Skeletal muscle satellite cell (primary cell): ENCODE data around the gene CILP. TPM values are rescaled to one million over a fixed set of nuclear protein-coding genes. Genes with fewer than 3 reads are reported as not detected.

ENCODE experiments used
- H3K27me3 ChIP-seq: 2 replicates; pipeline ENCODE4 v1.7.0; 2013; ENCODE audit warnings: low read length; ENCODE audit not compliant: control insufficient read depth, insufficient read depth
- H3K36me3 ChIP-seq: 2 replicates; pipeline ENCODE4 v1.7.0; 2013; ENCODE audit warnings: mild to moderate bottlenecking, control low read depth, low read length; ENCODE audit not compliant: insufficient read depth
- H3K4me1 ChIP-seq: 2 replicates; pipeline ENCODE4 v1.7.0; 2013; ENCODE audit warnings: low read length; ENCODE audit not compliant: control insufficient read depth, insufficient read depth
- H3K4me2 ChIP-seq: 2 replicates; pipeline ENCODE4 v1.7.0; 2013; ENCODE audit warnings: mild to moderate bottlenecking, low read length
- H3K4me3 ChIP-seq: 2 replicates; pipeline ENCODE4 v1.7.0; 2013; ENCODE audit warnings: low read length
- H3K9ac ChIP-seq: 2 replicates; pipeline ENCODE4 v1.7.0; 2013; ENCODE audit warnings: mild to moderate bottlenecking, low read depth, low read length, moderate library complexity
- H3K9me3 ChIP-seq: replicated peaks from 2 replicates; pipeline ENCODE4 v1.7.0; 2013; ENCODE audit warnings: mild to moderate bottlenecking, control low read depth, low read length
- total RNA-seq: library from RNA; depleted of rRNA; stranded (reverse); fragments of >200 nt; gene quantifications from 2 replicates; pipeline ENCODE4 v1.2.3, GENCODE V29; 2012; rRNA removed

The CILP gene, protein sequence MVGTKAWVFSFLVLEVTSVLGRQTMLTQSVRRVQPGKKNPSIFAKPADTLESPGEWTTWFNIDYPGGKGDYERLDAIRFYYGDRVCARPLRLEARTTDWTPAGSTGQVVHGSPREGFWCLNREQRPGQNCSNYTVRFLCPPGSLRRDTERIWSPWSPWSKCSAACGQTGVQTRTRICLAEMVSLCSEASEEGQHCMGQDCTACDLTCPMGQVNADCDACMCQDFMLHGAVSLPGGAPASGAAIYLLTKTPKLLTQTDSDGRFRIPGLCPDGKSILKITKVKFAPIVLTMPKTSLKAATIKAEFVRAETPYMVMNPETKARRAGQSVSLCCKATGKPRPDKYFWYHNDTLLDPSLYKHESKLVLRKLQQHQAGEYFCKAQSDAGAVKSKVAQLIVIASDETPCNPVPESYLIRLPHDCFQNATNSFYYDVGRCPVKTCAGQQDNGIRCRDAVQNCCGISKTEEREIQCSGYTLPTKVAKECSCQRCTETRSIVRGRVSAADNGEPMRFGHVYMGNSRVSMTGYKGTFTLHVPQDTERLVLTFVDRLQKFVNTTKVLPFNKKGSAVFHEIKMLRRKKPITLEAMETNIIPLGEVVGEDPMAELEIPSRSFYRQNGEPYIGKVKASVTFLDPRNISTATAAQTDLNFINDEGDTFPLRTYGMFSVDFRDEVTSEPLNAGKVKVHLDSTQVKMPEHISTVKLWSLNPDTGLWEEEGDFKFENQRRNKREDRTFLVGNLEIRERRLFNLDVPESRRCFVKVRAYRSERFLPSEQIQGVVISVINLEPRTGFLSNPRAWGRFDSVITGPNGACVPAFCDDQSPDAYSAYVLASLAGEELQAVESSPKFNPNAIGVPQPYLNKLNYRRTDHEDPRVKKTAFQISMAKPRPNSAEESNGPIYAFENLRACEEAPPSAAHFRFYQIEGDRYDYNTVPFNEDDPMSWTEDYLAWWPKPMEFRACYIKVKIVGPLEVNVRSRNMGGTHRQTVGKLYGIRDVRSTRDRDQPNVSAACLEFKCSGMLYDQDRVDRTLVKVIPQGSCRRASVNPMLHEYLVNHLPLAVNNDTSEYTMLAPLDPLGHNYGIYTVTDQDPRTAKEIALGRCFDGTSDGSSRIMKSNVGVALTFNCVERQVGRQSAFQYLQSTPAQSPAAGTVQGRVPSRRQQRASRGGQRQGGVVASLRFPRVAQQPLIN
- total RNA-seq = 0.25 and 2.0 TPM in 2 replicates

DNA sequence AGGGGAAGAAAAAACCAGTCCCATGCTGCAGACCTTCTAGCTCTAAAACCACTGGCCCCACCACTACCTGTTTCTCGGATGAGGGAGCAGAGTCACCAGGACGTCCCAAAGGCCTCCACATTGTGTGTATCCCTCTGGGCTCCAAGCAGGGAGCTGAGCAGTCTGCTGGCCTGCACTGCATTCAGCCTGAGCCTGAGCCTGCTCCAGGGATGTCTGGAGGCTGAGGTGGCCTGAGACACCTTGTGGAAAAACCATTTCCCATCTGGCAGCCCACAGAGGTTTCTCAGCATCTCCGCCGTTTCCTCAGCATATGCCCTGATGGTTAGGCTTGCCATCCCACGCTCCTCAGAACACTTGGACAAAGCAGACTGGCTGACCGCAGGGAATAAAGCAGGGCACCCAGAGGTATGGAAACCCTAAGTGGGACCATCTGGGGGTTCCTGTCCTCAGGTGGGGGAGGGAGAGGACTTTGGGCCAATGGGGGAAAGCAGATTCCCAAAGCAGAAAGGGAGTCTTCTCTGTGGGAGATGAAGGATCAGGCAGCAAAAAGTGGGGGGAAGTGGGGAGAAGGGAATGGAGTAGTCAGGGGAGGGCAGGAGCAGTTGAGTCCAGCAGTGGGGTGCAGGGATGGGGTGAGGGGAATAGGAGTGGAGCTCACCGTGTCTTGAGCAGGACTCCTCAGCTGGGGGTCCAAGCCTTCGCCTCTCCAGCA lies at the start of gene CILP:
TSS of gene CILP (minus strand) at position 704 of the 712 bp plus-strand sequence. CDS start 1,718 bp downstream, outside the sequence.
- Histone ChIP-seq H3K9me3 (no peaks in the 10 kb centered on the region), H3K36me3 (no peaks in the 10 kb centered on the region), H3K9ac (no peak within 1 kb of the TSS), H3K27me3 (peaks cover 12% of the 10 kb centered on the region), H3K4me1 (peaks cover 9% of the 10 kb centered on the region), H3K4me3 (no peak within 1 kb of the TSS), H3K4me2 (no peak within 1 kb of the TSS)

- no peak overlapping the region for H3K4me2 ChIP-seq
- no peaks in the 10 kb centered on the region for H3K9me3 ChIP-seq
- peaks cover 16% of the 10 kb centered on the region for H3K36me3 ChIP-seq
- H3K9ac ChIP-seq = no peak overlapping the region
- H3K4me1 ChIP-seq = no peaks in the 10 kb centered on the region
- no peak overlapping the region for H3K4me3 ChIP-seq
- H3K27me3 ChIP-seq = no peaks in the 10 kb centered on the region
Observed at GRCh38 chr15:65260968-65261367, 49.7 kb upstream of the CILP start.

- H3K9ac ChIP-seq = no peak overlapping the region
- no peaks in the 10 kb centered on the region for H3K4me1 ChIP-seq
- no peaks in the 10 kb centered on the region for H3K27me3 ChIP-seq
- peaks cover 16% of the 10 kb centered on the region for H3K36me3 ChIP-seq
- no peak overlapping the region for H3K4me3 ChIP-seq
- H3K4me2 ChIP-seq = no peak overlapping the region
- no peaks in the 10 kb centered on the region for H3K9me3 ChIP-seq
Observed at GRCh38 chr15:65259367-65259797, 48.1 kb upstream of the CILP start.

DNA sequence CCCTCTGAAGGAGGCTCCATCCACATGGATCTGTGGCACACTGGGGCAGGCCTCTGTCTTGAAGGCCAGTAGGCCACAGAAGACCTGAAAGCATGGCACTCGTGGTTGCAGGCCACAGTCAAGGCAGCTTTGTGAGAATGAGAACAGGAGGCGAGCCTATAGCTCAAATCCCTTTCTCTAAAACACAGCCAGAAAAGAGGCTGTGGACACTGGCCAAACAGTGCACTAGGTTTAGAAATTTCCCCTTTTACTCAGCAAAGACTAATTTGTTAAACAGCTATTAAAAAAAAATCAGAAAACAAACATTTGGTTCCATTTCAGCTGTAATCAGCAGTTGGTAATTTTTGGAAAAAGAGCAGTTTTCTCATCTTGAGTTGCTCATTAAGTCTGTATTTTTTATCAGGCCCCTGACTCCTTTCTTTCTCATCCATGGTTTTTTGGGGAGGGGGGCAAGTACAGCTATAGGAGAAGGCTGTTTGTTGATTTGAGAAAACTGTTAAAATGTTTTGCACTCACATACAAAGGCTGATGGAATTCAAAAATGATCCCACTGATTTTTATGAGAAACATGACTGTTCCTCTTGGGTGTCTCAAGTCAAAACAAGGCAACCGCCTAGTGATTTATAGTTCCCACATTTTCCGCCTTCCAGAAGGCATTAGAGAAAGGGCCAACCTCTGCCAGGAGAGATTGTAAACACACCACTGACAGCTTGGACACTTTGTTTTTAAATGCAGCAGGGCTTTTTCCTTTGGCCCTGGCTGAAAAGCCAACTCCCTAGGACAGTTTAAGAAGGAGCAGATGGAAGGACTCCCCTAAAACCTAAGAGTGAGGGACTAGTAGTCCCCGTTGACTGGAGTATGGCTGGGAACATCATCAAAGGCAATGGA lies 47.3 kb upstream of the CILP start:
- H3K36me3 ChIP-seq = peaks cover 16% of the 10 kb centered on the region
- H3K9me3 ChIP-seq = no peaks in the 10 kb centered on the region
- H3K4me2 ChIP-seq = no peak overlapping the region
- no peaks in the 10 kb centered on the region for H3K27me3 ChIP-seq
- no peak overlapping the region for H3K9ac ChIP-seq
- no peak overlapping the region for H3K4me3 ChIP-seq
- no peaks in the 10 kb centered on the region for H3K4me1 ChIP-seq

GRCh38 chr15:65255486-65256140 lies 44.3 kb upstream of the CILP start:
- Histone ChIP-seq H3K36me3 (peaks cover 11% of the 10 kb centered on the region), H3K9me3 (no peaks in the 10 kb centered on the region), H3K9ac (no peak overlapping the region), H3K4me2 (no peak overlapping the region), H3K4me1 (no peaks in the 10 kb centered on the region), H3K4me3 (no peak overlapping the region), H3K27me3 (no peaks in the 10 kb centered on the region)

- H3K4me3 ChIP-seq = no peak overlapping the region
- no peaks in the 10 kb centered on the region for H3K27me3 ChIP-seq
- peaks cover 5% of the 10 kb centered on the region for H3K36me3 ChIP-seq
- no peak overlapping the region for H3K9ac ChIP-seq
- H3K9me3 ChIP-seq = no peaks in the 10 kb centered on the region
- H3K4me2 ChIP-seq = no peak overlapping the region
- H3K4me1 ChIP-seq = peaks cover under 1% of the 10 kb centered on the region
Observed at GRCh38 chr15:65254758-65255157, 43.5 kb upstream of the CILP start.

DNA sequence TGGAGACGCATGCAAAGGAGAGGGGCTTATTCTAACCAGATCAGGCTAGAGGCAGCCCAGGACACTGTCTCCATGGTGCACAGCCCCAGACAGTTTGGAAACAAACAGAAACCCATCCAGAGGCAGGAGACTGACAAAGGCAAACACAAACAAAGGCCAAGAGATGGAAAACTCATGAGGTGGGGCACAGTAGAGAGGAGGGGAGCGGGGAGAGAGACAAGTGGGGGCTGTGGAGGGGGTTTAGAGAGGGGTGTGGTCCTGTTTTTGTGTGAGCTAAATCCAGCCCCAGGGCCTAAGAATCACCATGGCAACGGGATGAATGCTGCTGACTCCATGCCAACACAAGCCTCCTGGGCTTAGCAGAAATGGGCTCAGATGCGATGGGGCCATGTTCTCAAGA lies 43.1 kb upstream of the CILP start:
- Histone ChIP-seq H3K4me2 (no peak overlapping the region), H3K4me3 (no peak overlapping the region), H3K9me3 (no peaks in the 10 kb centered on the region), H3K9ac (no peak overlapping the region), H3K36me3 (peaks cover 5% of the 10 kb centered on the region), H3K27me3 (no peaks in the 10 kb centered on the region), H3K4me1 (peaks cover 4% of the 10 kb centered on the region)

DNA sequence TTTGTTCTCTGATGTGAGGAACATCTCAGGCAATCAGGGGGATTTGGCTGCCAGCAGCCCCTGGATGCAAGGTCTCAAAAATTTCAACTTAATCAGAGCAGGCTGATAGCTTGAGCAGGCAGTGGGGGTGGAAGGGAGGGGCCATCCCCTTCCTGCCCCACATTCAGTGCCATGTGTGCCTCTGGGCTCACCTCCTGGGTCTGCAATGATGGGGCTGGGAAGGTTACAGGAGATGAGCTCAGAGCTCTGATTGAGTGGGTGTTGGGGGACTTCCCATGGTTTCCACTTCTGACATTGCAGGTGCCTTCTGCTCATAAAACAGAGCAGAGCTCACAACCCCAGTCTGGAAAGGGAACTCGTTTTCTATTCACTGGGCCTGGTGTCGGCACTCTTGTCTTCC lies 38.4 kb upstream of the CILP start:
- Histone ChIP-seq H3K4me3 (no peak overlapping the region), H3K4me2 (no peak overlapping the region), H3K4me1 (peaks cover 16% of the 10 kb centered on the region), H3K36me3 (no peaks in the 10 kb centered on the region), H3K9me3 (no peaks in the 10 kb centered on the region), H3K27me3 (no peaks in the 10 kb centered on the region), H3K9ac (no peak overlapping the region)

DNA sequence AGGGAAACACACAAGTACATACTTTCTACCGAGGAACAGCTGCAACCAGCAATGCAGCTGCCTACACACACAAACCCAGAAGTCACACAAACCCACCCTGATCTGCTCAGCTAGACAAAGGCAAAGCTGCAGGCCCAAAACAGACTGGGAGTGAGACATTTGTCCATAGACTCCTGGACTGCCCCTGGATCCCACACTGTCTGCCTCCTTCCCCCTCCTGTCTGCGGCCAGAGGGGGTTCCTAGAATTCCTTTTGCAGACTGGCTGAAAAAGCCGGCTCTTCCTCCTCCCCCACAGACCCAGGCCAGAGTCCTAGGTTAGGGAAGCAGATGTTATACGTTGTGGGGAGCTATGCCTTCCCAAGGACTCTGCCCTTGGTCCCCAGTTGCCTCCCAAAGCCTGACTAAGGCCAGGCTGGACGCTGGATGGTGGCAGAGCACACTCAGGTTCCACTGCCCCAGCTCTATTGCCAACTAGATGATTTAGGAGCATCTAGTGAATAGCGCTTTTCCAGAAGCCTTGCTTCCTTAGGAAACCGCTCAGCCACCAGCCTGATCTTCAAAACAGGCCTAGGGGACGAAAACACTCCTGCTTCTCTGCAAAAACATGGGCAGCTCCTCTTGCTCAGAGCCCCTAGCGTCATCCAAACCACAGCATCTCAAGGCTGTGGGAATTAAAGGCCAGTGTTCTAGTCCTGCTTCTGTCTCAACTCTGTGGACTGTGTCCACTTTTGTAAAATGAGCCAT lies 37.4 kb upstream of the CILP start:
- Histone ChIP-seq H3K9ac (peak overlapping the region; percentile 27), H3K4me2 (no peak overlapping the region), H3K27me3 (no peaks in the 10 kb centered on the region), H3K36me3 (no peaks in the 10 kb centered on the region), H3K9me3 (no peaks in the 10 kb centered on the region), H3K4me3 (no peak overlapping the region), H3K4me1 (peaks cover 17% of the 10 kb centered on the region)
